ENCODE results near the gene PACS1.

The PACS1 gene

GRCh38 chr11:66224226-66224855, 154.3 kb downstream of the PACS1 start:
- DNase-seq (ENCODE audit: low read depth in 2 of 2): no peak

DNA sequence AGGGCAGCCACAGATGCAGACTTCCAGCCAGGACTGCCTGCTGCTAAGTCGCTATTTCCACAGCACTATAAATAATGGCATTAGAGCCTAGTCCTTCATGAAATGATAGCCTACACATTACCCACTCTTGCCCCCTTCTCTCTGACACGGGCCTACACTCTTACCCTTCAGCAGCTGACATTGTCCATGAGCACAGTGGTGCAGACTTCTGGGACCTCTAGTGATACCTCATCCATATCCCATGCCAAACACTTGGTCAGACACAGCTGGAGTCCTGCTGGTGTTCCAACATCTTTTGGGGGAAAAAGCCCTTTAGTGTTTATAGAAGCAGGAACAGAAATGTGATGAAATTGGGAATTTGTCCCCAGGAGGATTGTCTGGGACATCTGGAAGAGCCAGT, 155.0 kb downstream of the PACS1 start:
- DNase-seq (ENCODE audit: low read depth in 2 of 2): no peak

GRCh38 chr11:66226101-66226500, 156.0 kb downstream of the PACS1 start:
- no peak for DNase-seq (ENCODE audit: low read depth in 2 of 2)

DNA sequence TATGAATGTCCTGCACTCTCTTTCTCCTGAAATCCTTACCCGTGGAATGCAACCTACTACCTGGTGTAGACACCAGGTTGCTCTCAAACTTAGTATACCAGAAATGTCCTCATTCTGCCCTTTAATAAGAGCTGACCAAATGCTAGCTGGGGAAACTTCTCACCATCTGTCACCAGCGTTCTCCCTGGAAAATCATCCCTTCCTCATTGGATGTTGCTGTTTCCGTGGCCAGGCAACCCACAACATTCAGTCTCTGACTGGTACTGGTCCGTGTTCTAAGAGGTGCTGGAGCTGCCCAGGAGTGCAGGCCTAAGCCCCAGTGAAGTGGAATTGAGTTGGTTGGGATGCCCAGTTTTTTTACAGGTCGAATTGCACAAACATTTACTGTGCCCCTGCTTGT, 157.6 kb downstream of the PACS1 start:
- DNase-seq (ENCODE audit: low read depth in 2 of 2): no peak

DNA sequence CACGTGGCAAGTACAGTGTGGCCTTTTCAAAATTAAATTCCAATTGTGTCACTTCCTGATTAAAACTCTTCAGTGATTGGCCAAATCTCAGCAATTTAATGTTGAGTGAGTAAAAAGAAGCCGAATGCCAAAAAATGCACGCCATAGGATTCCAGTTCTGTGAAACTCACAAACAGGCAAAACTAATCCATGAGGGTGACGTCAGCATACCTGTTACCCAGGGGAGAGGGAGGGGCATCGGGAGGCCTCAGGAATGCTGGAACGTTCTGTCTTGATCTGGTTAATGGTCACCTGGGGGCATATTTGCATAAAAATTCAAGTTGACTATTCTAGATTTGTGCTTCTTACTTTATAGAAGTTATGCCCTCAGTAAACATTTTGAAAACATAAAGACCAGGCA, 158.4 kb downstream of the PACS1 start:
- no peak for DNase-seq (ENCODE audit: low read depth in 2 of 2)

DNA sequence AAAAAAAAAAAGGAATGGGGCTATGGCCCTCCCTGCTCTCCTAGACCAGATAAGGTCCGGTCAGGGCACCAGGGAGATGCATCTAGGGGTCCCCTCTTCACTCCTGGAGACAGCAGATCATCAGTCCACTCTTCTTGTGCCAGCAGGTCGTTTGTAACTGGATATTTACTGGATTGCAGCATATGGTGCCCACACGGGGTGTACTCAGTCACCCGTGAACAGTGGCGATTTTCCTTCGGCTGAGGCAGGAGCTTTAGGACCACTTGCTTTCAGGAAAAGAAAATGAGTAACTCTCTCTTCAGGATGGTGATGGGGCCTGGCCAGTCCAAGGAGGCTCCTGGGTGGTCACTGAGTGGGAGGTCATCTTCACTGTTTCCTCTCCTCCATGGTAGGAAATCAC, 160.1 kb downstream of the PACS1 start:
- no peak for DNase-seq (ENCODE audit: low read depth in 2 of 2)

DNA sequence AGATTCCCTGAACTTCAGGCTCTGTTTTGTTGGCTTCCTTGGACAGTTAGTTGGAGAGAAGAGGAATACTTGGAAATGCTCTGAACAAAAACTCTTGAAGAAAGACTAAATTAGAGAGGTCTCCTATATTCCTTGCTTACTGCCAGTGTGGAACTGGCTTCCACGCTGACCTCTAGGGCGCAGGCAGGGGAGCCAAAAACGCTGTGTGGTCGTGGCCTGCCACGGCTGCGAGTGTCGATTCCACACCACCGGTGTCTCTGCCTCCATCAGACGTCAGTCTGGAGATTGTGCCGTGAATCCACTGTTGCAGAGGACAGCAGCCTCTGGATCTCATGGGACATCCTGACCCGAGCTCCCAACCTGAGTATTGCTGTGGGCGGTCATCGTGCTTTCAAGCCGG, 160.9 kb downstream of the PACS1 start:
- no peak for DNase-seq (ENCODE audit: low read depth in 2 of 2)

GRCh38 chr11:66231561-66231960, 161.5 kb downstream of the PACS1 start:
- DNase-seq (ENCODE audit: low read depth in 2 of 2): no peak

- no peak for DNase-seq (ENCODE audit: low read depth in 2 of 2)
These were observed 162.7 kb downstream of the PACS1 start for GRCh38 chr11:66232769-66233168.

GRCh38 chr11:66233301-66233700, 163.2 kb downstream of the PACS1 start:
- no peak for DNase-seq (ENCODE audit: low read depth in 2 of 2)

DNA sequence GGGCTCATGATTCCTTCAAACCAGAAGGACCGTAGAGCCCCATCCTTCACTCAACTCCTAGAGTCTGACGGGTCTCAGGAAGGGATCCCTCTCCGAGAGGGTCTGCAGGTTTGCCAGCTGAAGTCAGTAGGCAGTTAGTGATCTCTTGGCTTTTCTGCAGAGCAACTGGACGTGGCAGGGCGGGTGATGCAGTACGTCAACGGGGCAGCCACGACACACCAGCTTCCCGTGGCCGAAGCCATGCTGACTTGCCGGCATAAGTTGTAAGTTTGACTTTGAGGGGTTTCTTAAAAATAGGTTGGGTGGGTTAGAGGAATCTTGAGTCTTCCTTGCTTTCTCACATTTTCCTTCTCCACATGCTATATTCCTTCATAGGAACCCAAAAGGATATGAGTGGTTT, 165.1 kb downstream of the PACS1 start:
- no peak for DNase-seq (ENCODE audit: low read depth in 2 of 2)

DNA sequence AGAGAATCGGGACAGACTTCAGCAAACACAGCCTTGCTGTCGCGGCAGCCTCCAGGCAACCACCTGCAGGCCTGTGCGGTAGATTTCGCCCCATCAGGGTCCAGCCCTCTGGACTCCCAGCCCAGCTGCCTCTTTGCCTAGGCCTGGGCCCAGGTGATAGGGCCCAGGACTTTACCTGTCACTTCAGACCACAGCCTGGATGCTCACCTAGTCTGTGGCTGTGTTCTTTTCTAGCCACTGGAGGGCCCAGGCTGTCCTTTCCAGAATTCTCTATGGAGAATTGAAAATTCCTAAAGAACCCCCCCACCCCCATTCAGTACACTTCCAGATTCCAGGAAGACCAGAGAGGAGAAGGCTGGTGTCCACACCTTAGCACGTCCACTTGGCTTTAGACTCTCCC, 167.8 kb downstream of the PACS1 start:
- no peak for DNase-seq (ENCODE audit: low read depth in 2 of 2)

GRCh38 chr11:66238786-66239413, 168.8 kb downstream of the PACS1 start:
- no peak for DNase-seq (ENCODE audit: low read depth in 2 of 2)

GRCh38 chr11:66239511-66239910, 169.4 kb downstream of the PACS1 start:
- DNase-seq (ENCODE audit: low read depth in 2 of 2): no peak

GRCh38 chr11:66239998-66240780, 170.1 kb downstream of the PACS1 start:
- DNase-seq (ENCODE audit: low read depth in 2 of 2): no peak

DNA sequence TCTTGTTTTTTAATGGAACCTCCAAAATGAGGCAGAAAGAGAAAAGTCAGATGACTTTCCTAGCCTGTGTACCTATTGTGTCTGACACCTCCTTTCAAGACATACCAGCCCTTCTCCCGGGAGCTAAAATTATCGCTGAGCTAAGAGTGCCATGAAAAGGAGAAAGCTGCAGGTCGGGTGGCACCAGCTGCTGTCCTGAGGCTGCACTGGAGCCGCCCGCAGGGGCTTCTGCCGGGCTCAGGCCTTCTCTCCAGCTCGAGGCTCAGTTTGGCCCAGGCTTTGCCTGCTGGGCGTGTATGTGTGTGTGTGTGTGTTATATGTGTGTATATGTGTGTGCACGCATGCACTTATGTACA, 170.7 kb downstream of the PACS1 start:
- no peak for DNase-seq (ENCODE audit: low read depth in 2 of 2)

- DNase-seq (ENCODE audit: low read depth in 2 of 2): no peak
These were observed 172.2 kb downstream of the PACS1 start for GRCh38 chr11:66242095-66242765.

GRCh38 chr11:66243782-66244535, 173.9 kb downstream of the PACS1 start:
- DNase-seq (ENCODE audit: low read depth in 2 of 2): no peak

GRCh38 chr11:66247295-66247694, 177.2 kb downstream of the PACS1 start:
- DNase-seq (ENCODE audit: low read depth in 2 of 2): no peak

DNA sequence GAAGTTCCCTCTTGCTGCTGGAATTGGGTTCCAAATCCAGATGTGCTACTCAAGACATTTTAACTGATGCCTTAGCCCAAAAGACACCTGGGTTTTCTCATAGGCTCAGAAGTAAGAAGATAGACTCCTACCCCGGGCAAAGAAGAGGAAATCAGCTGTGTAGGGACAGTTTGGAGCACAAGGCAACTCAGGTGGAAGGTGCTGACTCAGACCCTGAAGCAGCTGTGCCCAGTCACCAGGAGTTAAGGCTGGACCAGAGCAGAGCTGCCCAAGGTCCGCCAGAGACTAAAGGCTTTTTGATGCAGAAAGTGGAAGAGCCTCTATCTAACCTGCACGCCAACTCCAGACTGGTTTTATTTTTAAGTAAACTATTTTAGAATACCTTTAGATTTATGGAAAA, 177.7 kb downstream of the PACS1 start:
- no peak for DNase-seq (ENCODE audit: low read depth in 2 of 2)

GRCh38 chr11:66248903-66249302, 178.8 kb downstream of the PACS1 start:
- no peak for DNase-seq (ENCODE audit: low read depth in 2 of 2)

DNA sequence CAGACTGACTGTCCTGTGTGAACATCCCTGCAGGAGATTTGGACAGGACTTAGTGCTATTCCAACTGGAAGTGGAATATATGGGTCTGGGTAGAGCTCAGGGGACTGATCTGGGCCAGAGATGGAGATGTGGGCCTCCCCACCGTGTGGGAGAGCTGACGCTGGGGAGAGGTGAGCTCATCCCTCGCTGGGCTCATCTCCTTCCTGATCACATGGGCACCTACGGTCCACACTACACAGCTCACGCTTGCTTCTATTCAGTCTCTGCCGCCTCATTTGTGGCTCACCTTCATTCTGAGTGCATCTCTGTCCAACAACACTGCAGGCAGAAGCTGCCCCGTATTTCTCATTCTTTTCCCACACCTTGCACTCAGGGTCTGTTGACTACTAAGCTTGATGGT, 181.7 kb downstream of the PACS1 start:
- DNase-seq (ENCODE audit: low read depth in 2 of 2): no peak

All from fibroblast of skin of left biceps (primary cell).